ENCODE data around the gene TAOK3.
A peak's percentile ranks its signal among the peaks of the same experiment; 100 is the strongest.

The TAOK3 gene

DNA sequence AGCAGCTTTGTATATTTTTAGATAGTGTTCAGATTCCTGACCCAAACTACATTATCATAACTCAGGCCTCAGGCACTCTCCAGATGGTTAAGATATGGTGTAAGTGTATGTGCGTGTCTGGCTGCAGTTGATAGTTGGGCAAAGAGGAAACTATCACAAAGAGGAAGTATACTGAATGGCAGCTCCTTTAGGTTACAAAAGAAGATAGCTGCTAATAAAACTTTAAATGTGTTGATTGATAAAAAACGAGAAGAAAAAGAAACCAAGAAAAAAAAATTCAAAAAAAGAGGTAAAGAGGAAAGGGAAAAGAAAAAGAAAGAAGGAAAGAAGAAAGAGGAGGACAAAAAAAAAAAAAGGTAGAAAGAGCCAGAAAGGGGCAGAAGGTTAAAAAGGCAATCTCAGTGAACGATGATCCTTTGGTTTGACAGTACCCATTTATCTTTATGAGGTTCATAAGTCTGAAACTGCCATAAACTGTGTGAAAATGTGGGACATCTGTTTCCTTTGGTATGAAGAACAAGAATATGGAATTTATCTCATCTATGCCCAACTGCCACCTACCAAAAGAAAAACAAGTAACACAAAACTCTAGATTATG, 42.2 kb downstream of the TAOK3 start:
- peak; percentile 28 for DNase-seq (ENCODE audit: low read depth)
- H3K4me3 ChIP-seq (ENCODE audit: low read depth, low read length) = no peak overlapping the region; the same call in 1 of the 2 replicates
- TF ChIP-seq, protein P1, sequence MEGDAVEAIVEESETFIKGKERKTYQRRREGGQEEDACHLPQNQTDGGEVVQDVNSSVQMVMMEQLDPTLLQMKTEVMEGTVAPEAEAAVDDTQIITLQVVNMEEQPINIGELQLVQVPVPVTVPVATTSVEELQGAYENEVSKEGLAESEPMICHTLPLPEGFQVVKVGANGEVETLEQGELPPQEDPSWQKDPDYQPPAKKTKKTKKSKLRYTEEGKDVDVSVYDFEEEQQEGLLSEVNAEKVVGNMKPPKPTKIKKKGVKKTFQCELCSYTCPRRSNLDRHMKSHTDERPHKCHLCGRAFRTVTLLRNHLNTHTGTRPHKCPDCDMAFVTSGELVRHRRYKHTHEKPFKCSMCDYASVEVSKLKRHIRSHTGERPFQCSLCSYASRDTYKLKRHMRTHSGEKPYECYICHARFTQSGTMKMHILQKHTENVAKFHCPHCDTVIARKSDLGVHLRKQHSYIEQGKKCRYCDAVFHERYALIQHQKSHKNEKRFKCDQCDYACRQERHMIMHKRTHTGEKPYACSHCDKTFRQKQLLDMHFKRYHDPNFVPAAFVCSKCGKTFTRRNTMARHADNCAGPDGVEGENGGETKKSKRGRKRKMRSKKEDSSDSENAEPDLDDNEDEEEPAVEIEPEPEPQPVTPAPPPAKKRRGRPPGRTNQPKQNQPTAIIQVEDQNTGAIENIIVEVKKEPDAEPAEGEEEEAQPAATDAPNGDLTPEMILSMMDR (IDR thresholded peaks at IDR 0.05; ENCODE audit: control insufficient read depth, extremely low read depth, insufficient read depth) = no peak

DNA sequence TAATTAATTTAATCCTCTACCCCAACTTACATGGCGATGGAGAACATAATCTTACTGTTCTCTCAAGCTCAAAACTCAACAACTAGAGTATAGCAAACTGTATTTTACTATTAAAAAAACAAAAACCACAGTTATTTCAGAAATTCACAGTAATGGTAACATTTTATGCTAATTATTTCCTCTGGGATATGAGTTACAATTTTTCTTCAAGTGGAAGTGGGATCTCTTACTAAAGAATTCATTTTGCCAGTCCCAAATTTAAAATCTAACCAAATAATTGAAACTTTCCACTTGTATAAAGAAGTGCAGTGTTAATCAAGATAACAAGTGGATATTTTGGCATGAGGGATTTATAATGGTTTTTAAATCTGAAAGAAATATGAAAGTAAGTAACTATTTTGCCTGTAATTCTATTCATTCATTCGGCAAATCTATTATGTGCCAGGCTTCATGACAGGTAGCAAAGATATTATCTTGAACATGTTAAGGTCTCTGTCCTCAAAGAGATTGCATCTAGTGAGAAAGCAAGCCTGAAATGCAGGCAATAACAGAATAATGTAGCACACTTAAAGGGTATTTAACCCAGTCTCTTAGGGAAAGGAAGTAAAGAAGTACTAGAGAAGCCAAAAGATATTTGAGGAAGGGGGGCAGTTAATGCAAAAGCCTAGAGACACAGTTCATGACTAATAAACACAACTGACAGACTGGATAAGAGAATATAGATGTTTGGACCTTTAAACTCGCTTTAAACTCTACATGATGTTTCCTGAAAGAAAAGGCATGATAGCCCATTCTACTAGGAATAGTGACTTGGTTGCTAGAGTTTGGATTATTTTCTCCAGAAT, 44.0 kb downstream of the TAOK3 start:
- TF ChIP-seq, protein P1 (IDR thresholded peaks at IDR 0.05; ENCODE audit: control insufficient read depth, extremely low read depth, insufficient read depth) = no peak
- no peak overlapping the region for H3K4me3 ChIP-seq (ENCODE audit: low read depth, low read length)
- no peak for DNase-seq (ENCODE audit: low read depth)

DNA sequence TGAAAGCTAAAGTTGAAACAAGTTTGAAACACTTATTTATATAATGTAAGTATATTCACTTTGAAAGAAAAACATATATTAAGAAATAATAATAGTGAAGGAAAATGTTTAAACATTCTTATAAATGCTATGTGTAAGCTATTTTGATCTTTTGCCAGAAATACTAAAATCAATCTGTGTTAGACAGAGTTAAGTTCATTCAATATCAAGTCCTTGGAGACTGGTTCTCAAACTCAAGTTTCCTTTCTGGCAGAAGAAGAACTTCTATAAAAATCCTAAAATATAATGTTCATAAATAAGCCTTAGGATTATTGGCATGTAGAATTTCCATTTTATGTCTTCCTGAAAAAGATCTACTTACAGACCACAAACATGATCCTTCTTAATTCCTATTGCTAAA, 45.3 kb downstream of the TAOK3 start:
- TF ChIP-seq, protein P1 (IDR thresholded peaks at IDR 0.05; ENCODE audit: control insufficient read depth, extremely low read depth, insufficient read depth) = no peak
- H3K4me3 ChIP-seq (ENCODE audit: low read depth, low read length) = no peak overlapping the region
- DNase-seq (ENCODE audit: low read depth) = no peak

DNA sequence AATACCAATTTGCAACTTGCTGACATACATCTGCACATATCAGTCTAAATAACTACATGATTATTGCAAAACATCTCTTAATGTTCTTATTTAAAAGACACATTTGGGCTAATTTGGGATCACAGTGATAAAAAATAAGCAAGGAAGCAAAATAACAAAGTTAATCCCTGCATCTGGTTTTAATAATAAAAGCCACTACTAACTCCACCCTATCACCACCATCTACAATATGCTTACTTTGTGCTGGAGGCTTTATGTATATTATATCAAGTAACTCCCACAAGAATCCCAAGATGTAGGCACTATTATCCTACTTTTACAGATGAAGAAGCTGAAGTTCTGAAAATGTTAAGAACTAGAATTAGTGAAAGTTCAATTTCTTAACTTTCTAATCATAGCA, 45.7 kb downstream of the TAOK3 start:
- DNase-seq (ENCODE audit: low read depth) = no peak
- no peak overlapping the region for H3K4me3 ChIP-seq (ENCODE audit: low read depth, low read length)
- TF ChIP-seq, protein P1 (IDR thresholded peaks at IDR 0.05; ENCODE audit: control insufficient read depth, extremely low read depth, insufficient read depth) = no peak

DNA sequence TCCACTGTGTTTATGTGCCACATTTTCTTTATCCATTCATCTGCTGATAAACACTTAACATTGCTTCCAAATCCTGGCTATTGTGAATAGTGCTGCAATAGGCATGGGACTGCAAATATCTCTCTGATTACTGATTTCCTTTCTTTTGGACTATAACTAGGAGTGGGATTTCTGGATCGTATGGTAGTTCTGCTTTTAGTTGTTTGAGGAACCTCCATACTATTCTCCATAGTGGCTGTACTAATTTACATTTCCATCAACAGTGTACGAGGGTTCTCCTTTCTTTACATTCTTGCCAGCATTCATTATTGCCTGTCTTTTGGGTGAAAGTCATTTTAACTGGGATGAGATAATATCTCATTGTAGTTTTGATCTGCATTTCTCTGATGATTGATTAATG, 47.6 kb downstream of the TAOK3 start:
- DNase-seq (ENCODE audit: low read depth) = no peak
- TF ChIP-seq, protein P1 (IDR thresholded peaks at IDR 0.05; ENCODE audit: control insufficient read depth, extremely low read depth, insufficient read depth) = no peak
- no peak overlapping the region for H3K4me3 ChIP-seq (ENCODE audit: low read depth, low read length)

DNA sequence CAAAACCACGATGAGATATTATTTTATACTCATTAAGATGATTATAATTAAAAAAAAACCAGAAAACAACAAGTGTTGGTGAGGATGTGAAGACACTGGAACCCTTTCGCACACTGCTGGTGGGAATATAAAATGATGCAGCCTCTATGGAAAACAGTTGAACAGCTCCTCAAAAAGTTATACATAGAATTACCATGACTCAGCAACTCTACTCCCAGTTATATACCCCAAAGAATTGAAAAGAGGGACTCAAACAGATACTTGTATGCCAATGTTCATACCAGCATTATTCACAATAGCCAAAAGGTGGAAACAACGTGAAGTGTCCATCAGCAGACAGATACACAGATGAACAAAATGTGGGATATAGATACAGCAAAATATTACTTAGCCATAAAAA, 53.1 kb downstream of the TAOK3 start:
- TF ChIP-seq, protein P1 (IDR thresholded peaks at IDR 0.05; ENCODE audit: control insufficient read depth, extremely low read depth, insufficient read depth) = no peak
- no peak overlapping the region for H3K4me3 ChIP-seq (ENCODE audit: low read depth, low read length)
- no peak for DNase-seq (ENCODE audit: low read depth)
